MM.1S (cell line): Measurements from ENCODE around the gene PIK3R5.

Experiments
- DNase-seq: peaks from one replicate; pipeline ENCODE4 v3.0.0-alpha.2; 2015
- H2AFZ ChIP-seq: fragments of 300-600 bp; sonication (generic); 2 replicates; pipeline ENCODE4 v1.6.0; 2016; ENCODE audit warnings: antibody characterized with exemption, low read length
- H3F3A ChIP-seq: fragments of 300-600 bp; sonication (generic); 2 replicates; pipeline ENCODE4 v1.6.1; 2016; ENCODE audit warnings: mild to moderate bottlenecking, antibody characterized with exemption, low read length, moderate library complexity, mixed read lengths; ENCODE audit not compliant: insufficient read depth
- H3K27ac ChIP-seq: fragments of 300-600 bp; sonication (generic); 2 replicates; pipeline ENCODE4 v1.5.1; 2016; ENCODE audit warnings: mild to moderate bottlenecking, low read length
- H3K27me3 ChIP-seq: fragments of 300-600 bp; sonication (generic); replicated peaks from 2 replicates; pipeline ENCODE4 v1.6.0; 2016; ENCODE audit warnings: low read length; ENCODE audit not compliant: insufficient read depth
- H3K36me3 ChIP-seq: fragments of 300-600 bp; sonication (generic); replicated peaks from 2 replicates; pipeline ENCODE4 v1.6.1; 2016; ENCODE audit warnings: mild to moderate bottlenecking, low read length, mixed read lengths; ENCODE audit not compliant: insufficient read depth
- H3K4me1 ChIP-seq: fragments of 300-600 bp; sonication (generic); 2 replicates; pipeline ENCODE4 v1.6.1; 2016; ENCODE audit warnings: low read length, mixed read lengths
- H3K4me2 ChIP-seq: fragments of 300-600 bp; sonication (generic); 2 replicates; pipeline ENCODE4 v1.6.0; 2016; ENCODE audit warnings: low read depth, low read length
- H3K4me3 ChIP-seq: fragments of 300-600 bp; sonication (generic); 2 replicates; pipeline ENCODE4 v1.5.1; 2016; ENCODE audit warnings: low read length, mixed read lengths
- H3K79me2 ChIP-seq: fragments of 300-600 bp; sonication (generic); 2 replicates; pipeline ENCODE4 v1.6.1; 2016; ENCODE audit warnings: mixed run types, low read length, mixed read lengths
- H3K9ac ChIP-seq: fragments of 300-600 bp; sonication (generic); 2 replicates; pipeline ENCODE4 v1.6.1; 2016; ENCODE audit warnings: low read length, mixed read lengths
- H3K9me2 ChIP-seq: fragments of 300-600 bp; sonication (generic); replicated peaks from 2 replicates; pipeline ENCODE4 v1.6.1; 2016; ENCODE audit warnings: mild to moderate bottlenecking, low read length, mixed read lengths; ENCODE audit not compliant: insufficient read depth
- H3K9me3 ChIP-seq: fragments of 300-600 bp; sonication (generic); replicated peaks from 2 replicates; pipeline ENCODE4 v1.6.1; 2016; ENCODE audit warnings: mild to moderate bottlenecking, low read length, mixed read lengths; ENCODE audit not compliant: insufficient read depth
- H4K20me1 ChIP-seq: fragments of 300-600 bp; sonication (generic); 2 replicates; pipeline ENCODE4 v1.6.1; 2016; ENCODE audit warnings: mild to moderate bottlenecking, low read length, moderate library complexity, mixed read lengths; ENCODE audit not compliant: insufficient read depth
- CTCF ChIP-seq: fragments of 300-600 bp; sonication (generic); IDR thresholded peaks from 2 replicates; pipeline ENCODE4 v1.5.1; 2016; ENCODE audit warnings: antibody characterized with exemption, low read length, mixed read lengths
- EZH2 ChIP-seq: fragments of 300-600 bp; sonication (generic); optimal IDR thresholded peaks from 2 replicates; pipeline ENCODE3; 2017; ENCODE audit warnings: low read depth, mild to moderate bottlenecking, antibody characterized with exemption, low read length, mixed read lengths
- EZH2phosphoT487 ChIP-seq: fragments of 300-600 bp; sonication (generic); IDR thresholded peaks from 2 replicates; pipeline ENCODE4 v1.6.1; 2018; ENCODE audit warnings: antibody characterized with exemption, low read length

Gene PIK3R5

GRCh38 chr17:9009096-9009495 is 43.6 kb upstream of the PIK3R5 start:
- no peak for DNase-seq
- Histone ChIP-seq H3K79me2 (no peaks in the 10 kb centered on the region), H3F3A (no peaks in the 10 kb centered on the region), H3K9me3 (no peaks in the 10 kb centered on the region), H3K9me2 (no peaks in the 10 kb centered on the region), H3K4me3 (no peak overlapping the region), H3K36me3 (no peaks in the 10 kb centered on the region), H4K20me1 (no peaks in the 10 kb centered on the region), H3K4me2 (no peak overlapping the region), H3K9ac (no peak overlapping the region), H3K4me1 (no peaks in the 10 kb centered on the region), H3K27ac (no peak overlapping the region), H3K27me3 (peaks cover 39% of the 10 kb centered on the region), H2AFZ (no peak overlapping the region)
- TF ChIP-seq EZH2 (no peak), EZH2phosphoT487 (no peak), CTCF (no peak)

GRCh38 chr17:9007052-9007714 is 41.7 kb upstream of the PIK3R5 start:
- Histone ChIP-seq H3K27me3 (peaks cover 53% of the 10 kb centered on the region), H3K9me3 (no peaks in the 10 kb centered on the region), H4K20me1 (no peaks in the 10 kb centered on the region), H3K27ac (no peak overlapping the region), H3K36me3 (no peaks in the 10 kb centered on the region), H3K4me3 (no peak overlapping the region), H3F3A (no peaks in the 10 kb centered on the region), H3K9me2 (no peaks in the 10 kb centered on the region), H3K9ac (no peak overlapping the region), H3K79me2 (no peaks in the 10 kb centered on the region), H2AFZ (no peak overlapping the region), H3K4me1 (no peaks in the 10 kb centered on the region), H3K4me2 (no peak overlapping the region)
- no peak for DNase-seq
- no peak for TF ChIP-seq EZH2
- TF ChIP-seq EZH2phosphoT487 = no peak
- TF ChIP-seq CTCF = no peak

- no peaks in the 10 kb centered on the region for H3K4me1 ChIP-seq
- H3K79me2 ChIP-seq = no peaks in the 10 kb centered on the region
- no peaks in the 10 kb centered on the region for H4K20me1 ChIP-seq
- no peak overlapping the region for H3K9ac ChIP-seq
- no peaks in the 10 kb centered on the region for H3F3A ChIP-seq
- TF ChIP-seq EZH2 = no peak
- TF ChIP-seq CTCF = no peak
- no peak for TF ChIP-seq EZH2phosphoT487
- H3K9me3 ChIP-seq = no peaks in the 10 kb centered on the region
- H3K27ac ChIP-seq = no peak overlapping the region
- DNase-seq = no peak
- H3K4me2 ChIP-seq = no peak overlapping the region
- H3K36me3 ChIP-seq = no peaks in the 10 kb centered on the region
- H2AFZ ChIP-seq = no peak overlapping the region
- H3K9me2 ChIP-seq = no peaks in the 10 kb centered on the region
- no peak overlapping the region for H3K4me3 ChIP-seq
- H3K27me3 ChIP-seq = peaks cover 60% of the 10 kb centered on the region
These were observed 40.8 kb upstream of the PIK3R5 start for GRCh38 chr17:9006175-9006767.
